PC-9 (cell line): ENCODE data around the gene RBMS3. TPM values are rescaled to one million over a fixed set of nuclear protein-coding genes. Genes with fewer than 3 reads are reported as not detected.

Experiments
- BruUV-seq: library from RNA; stranded (reverse); fragments of 400-500 nt; replicated peaks from 2 replicates; lab custom pipeline; 2021; lab: Mats Ljungman, UMichigan
- CTCF ChIA-PET: fragments of 300-600 bp; sonication (Branson Sonifier 250); formaldehyde crosslinking; loops from one replicate; lab custom pipeline; 2022; ENCODE audit warnings: antibody characterized with exemption; lab: Charles Lee
- POLR2A ChIA-PET: fragments of 300-600 bp; sonication (Branson Sonifier 250); formaldehyde crosslinking; loops from one replicate; lab custom pipeline; 2022; ENCODE audit warnings: antibody characterized with exemption; ENCODE audit not compliant: unreplicated experiment; lab: Charles Lee
- DNase-seq, 2 experiments: peaks; one replicate each; pipeline versions ENCODE4 v3.0.0 to v3.0.0-alpha.2; 2015 to 2022; ENCODE audit warnings: mixed read lengths in 1 of 2
- H2AFZ ChIP-seq: fragments of 200-600 bp; sonication (generic); 2 replicates; pipeline ENCODE4 v1.8.1; 2017; ENCODE audit warnings: antibody characterized with exemption
- H3F3A ChIP-seq: fragments of 200-600 bp; sonication (generic); 2 replicates; pipeline ENCODE4 v1.8.1; 2017; ENCODE audit warnings: antibody characterized with exemption, mild to moderate bottlenecking, low read depth; ENCODE audit not compliant: insufficient read depth
- H3K27ac ChIP-seq: fragments of 200-600 bp; sonication (generic); 2 replicates; pipeline ENCODE4 v1.6.1; 2016; ENCODE audit warnings: mixed run types
- H3K27me3 ChIP-seq: fragments of 200-600 bp; sonication (generic); 2 replicates; pipeline ENCODE4 v1.6.1; 2016; ENCODE audit warnings: low read depth, mixed run types; ENCODE audit not compliant: insufficient read depth
- H3K36me3 ChIP-seq: fragments of 200-600 bp; sonication (generic); 2 replicates; pipeline ENCODE4 v1.6.1; 2016; ENCODE audit warnings: low read depth, mixed run types
- H3K4me1 ChIP-seq: fragments of 200-600 bp; sonication (generic); replicated peaks from 2 replicates; pipeline ENCODE4 v1.6.1; 2016; ENCODE audit warnings: mixed run types; ENCODE audit not compliant: insufficient read depth
- H3K4me2 ChIP-seq: fragments of 200-600 bp; sonication (generic); 2 replicates; pipeline ENCODE4 v1.6.1; 2017; ENCODE audit warnings: mixed run types
- H3K4me3 ChIP-seq: fragments of 200-600 bp; sonication (generic); 2 replicates; pipeline ENCODE4 v1.6.1; 2016; ENCODE audit warnings: mixed run types
- H3K79me2 ChIP-seq: fragments of 200-600 bp; sonication (generic); 2 replicates; pipeline ENCODE4 v1.6.1; 2017; ENCODE audit warnings: low read depth, mixed run types
- H3K9me2 ChIP-seq: fragments of 200-600 bp; sonication (generic); 2 replicates; pipeline ENCODE4 v1.8.1; 2017; ENCODE audit warnings: mild to moderate bottlenecking; ENCODE audit not compliant: insufficient read depth
- H3K9me3 ChIP-seq: fragments of 200-600 bp; sonication (generic); 2 replicates; pipeline ENCODE4 v1.8.1; 2016; ENCODE audit warnings: low read depth; ENCODE audit not compliant: insufficient read depth
- H4K20me1 ChIP-seq: fragments of 200-600 bp; sonication (generic); 2 replicates; pipeline ENCODE4 v1.8.1; 2017; ENCODE audit not compliant: insufficient read depth
- CTCF ChIP-seq: fragments of 200-600 bp; sonication (generic); conservative IDR thresholded peaks from 2 replicates; pipeline ENCODE4 v1.6.1; 2017; ENCODE audit warnings: mixed run types, antibody characterized with exemption, mild to moderate bottlenecking, moderate library complexity
- EZH2 ChIP-seq: fragments of 200-600 bp; sonication (generic); IDR thresholded peaks from 2 replicates; pipeline ENCODE4 v1.8.0; 2017; ENCODE audit warnings: antibody characterized with exemption, low read depth
- intact Hi-C: fragments of 100-400 bp; cut with micrococcal nuclease; formaldehyde crosslinking; loops from one replicate; pipeline ENCODE4 v1.10.0; 2022; ENCODE audit not compliant: unreplicated experiment
- total RNA-seq: library from RNA; stranded (reverse); gene quantifications from 2 replicates; pipeline ENCODE4 v1.2.3, GENCODE V29; 2021

RBMS3 gene
- total RNA-seq, 1 experiment from 2014 or later = 3.5 TPM

GRCh38 chr3:29301332-29302019 lies 20.6 kb downstream of the RBMS3 start:
- DNase-seq = no peak
- H3F3A ChIP-seq = no peaks in the 10 kb centered on the region
- TF ChIP-seq EZH2 = no peak
- no peak for TF ChIP-seq CTCF
- POLR2A ChIA-PET = no interaction called here
- H3K9me2 ChIP-seq = no peaks in the 10 kb centered on the region; the same call in 1 of the 2 replicates
- H3K4me1 ChIP-seq = no peaks in the 10 kb centered on the region
- H3K4me2 ChIP-seq = no peak overlapping the region
- no TSS peak for BruUV-seq
- H3K27ac ChIP-seq = no peak overlapping the region
- H3K36me3 ChIP-seq = no peaks in the 10 kb centered on the region
- H3K27me3 ChIP-seq = no peaks in the 10 kb centered on the region
- H3K9me3 ChIP-seq = no peaks in the 10 kb centered on the region
- no peak overlapping the region for H2AFZ ChIP-seq
- CTCF ChIA-PET = no interaction called here
- H4K20me1 ChIP-seq = no peaks in the 10 kb centered on the region
- no peaks in the 10 kb centered on the region for H3K79me2 ChIP-seq
- no peak overlapping the region for H3K4me3 ChIP-seq
- intact Hi-C loops = no loop called here

GRCh38 chr3:29302619-29303018 lies 21.7 kb downstream of the RBMS3 start:
- no peak overlapping the region for H3K27ac ChIP-seq
- H3K9me3 ChIP-seq = no peaks in the 10 kb centered on the region
- intact Hi-C loops = no loop called here
- no peaks in the 10 kb centered on the region for H3K9me2 ChIP-seq
- POLR2A ChIA-PET = no interaction called here
- DNase-seq = no peak
- no peaks in the 10 kb centered on the region for H3K4me1 ChIP-seq
- no peak overlapping the region for H2AFZ ChIP-seq
- no peaks in the 10 kb centered on the region for H3K27me3 ChIP-seq
- TF ChIP-seq CTCF (no peak), EZH2 (no peak)
- no peak overlapping the region for H3K4me2 ChIP-seq
- no TSS peak for BruUV-seq
- H3K36me3 ChIP-seq = no peaks in the 10 kb centered on the region
- H4K20me1 ChIP-seq = no peaks in the 10 kb centered on the region
- CTCF ChIA-PET = interaction anchor here (0.6 kb wide), 1 partner anchor 12 kb away, joined by 3 read pairs; no protein-coding TSS in a partner anchor
- H3F3A ChIP-seq = no peaks in the 10 kb centered on the region
- H3K79me2 ChIP-seq = no peaks in the 10 kb centered on the region
- no peak overlapping the region for H3K4me3 ChIP-seq

- Histone ChIP-seq H3K27ac (no peak overlapping the region), H3K36me3 (no peaks in the 10 kb centered on the region), H3K27me3 (no peaks in the 10 kb centered on the region), H3K9me3 (no peaks in the 10 kb centered on the region), H4K20me1 (no peaks in the 10 kb centered on the region), H3K4me3 (no peak overlapping the region), H3K79me2 (no peaks in the 10 kb centered on the region), H3K4me2 (no peak overlapping the region), H3K9me2 (no peaks in the 10 kb centered on the region), H2AFZ (no peak overlapping the region), H3K4me1 (no peaks in the 10 kb centered on the region), H3F3A (no peaks in the 10 kb centered on the region)
- no TSS peak for BruUV-seq
- DNase-seq = no peak
- intact Hi-C loops = no loop called here
- POLR2A ChIA-PET = no interaction called here
- TF ChIP-seq CTCF = no peak
- no peak for TF ChIP-seq EZH2
- CTCF ChIA-PET = no interaction called here
Measured at GRCh38 chr3:29307295-29307694, 26.4 kb downstream of the RBMS3 start.
